Peyer's patch (tissue), 4 donors: ENCODE measurements around the gene CHKB.
A peak's percentile ranks its signal among the peaks of the same experiment; 100 is the strongest.

Source experiments
- CTCF ChIP-seq, 6 experiments: fragments of 450-650 bp in 4 of 6; fragments of 200-600 bp in 2 of 6; sonication (generic) in 1 of 6; IDR thresholded peaks; one replicate each; pipeline ENCODE4 v1.5.1; 2017 to 2019; ENCODE audit warnings: antibody characterized with exemption in 6 of 6, mild to moderate bottlenecking in 3 of 6, moderate library complexity in 1 of 6
- POLR2A ChIP-seq, 2 donors: fragments of 450-650 bp; IDR thresholded peaks; one replicate each; pipeline ENCODE4 v1.5.1; 2017; ENCODE audit warnings: antibody characterized with exemption in 2 of 2, mild to moderate bottlenecking in 2 of 2, moderate library complexity in 2 of 2

GRCh38 chr22:50542416-50542927 is 40.2 kb downstream of the CHKB start:
- peak in 1 of 6 experiments; percentile 13 for TF ChIP-seq CTCF (IDR thresholded peaks at IDR 0.05)
- TF ChIP-seq POLR2A (IDR thresholded peaks at IDR 0.05) = no peak
